ENCODE data around the gene SHISA4.
"Not testable (repeated sequence)": the region's sequence is repeated elsewhere in the genome, so short reads cannot be mapped to it uniquely, and the experiment has no call there.

Gene SHISA4

DNA sequence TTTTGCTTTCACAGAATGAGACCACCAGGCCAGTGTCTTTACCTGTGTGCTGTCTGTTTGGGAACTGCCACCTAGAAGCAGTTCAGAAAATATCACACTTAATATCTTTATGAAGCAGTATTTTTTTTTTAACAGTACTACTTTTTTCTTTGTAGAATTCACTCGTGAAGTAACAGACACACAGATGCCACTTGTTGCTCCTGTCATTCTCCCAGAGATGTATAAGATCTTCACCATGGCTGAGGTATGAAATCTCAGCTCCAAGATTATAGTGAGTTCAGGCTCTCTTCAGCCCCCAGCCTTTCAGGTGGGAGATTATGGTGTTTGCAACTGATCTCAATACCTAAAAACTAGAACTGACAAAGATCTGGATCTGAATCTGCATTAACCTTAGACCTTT is 36.7 kb upstream of the SHISA4 start:
- TF ChIP-seq, protein P1, sequence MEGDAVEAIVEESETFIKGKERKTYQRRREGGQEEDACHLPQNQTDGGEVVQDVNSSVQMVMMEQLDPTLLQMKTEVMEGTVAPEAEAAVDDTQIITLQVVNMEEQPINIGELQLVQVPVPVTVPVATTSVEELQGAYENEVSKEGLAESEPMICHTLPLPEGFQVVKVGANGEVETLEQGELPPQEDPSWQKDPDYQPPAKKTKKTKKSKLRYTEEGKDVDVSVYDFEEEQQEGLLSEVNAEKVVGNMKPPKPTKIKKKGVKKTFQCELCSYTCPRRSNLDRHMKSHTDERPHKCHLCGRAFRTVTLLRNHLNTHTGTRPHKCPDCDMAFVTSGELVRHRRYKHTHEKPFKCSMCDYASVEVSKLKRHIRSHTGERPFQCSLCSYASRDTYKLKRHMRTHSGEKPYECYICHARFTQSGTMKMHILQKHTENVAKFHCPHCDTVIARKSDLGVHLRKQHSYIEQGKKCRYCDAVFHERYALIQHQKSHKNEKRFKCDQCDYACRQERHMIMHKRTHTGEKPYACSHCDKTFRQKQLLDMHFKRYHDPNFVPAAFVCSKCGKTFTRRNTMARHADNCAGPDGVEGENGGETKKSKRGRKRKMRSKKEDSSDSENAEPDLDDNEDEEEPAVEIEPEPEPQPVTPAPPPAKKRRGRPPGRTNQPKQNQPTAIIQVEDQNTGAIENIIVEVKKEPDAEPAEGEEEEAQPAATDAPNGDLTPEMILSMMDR (IDR thresholded peaks at IDR 0.05) = no peak
- Histone ChIP-seq H3K4me1 (peaks cover 0 to 32% (median 11%) of the 10 kb centered on the region in 4 donors), H3K27ac (no peak overlapping the region), H3K4me3 (no peak overlapping the region), H3K27me3 (no peaks in the 10 kb centered on the region), H3K9me3 (no peaks in the 10 kb centered on the region), H3K36me3 (peaks cover 50 to 72% (median 64%) of the 10 kb centered on the region in 3 donors)
- intact Hi-C loops (cut with DNase I; ENCODE audit: low total_unique reads) = no loop called here
- no peak for DNase-seq

DNA sequence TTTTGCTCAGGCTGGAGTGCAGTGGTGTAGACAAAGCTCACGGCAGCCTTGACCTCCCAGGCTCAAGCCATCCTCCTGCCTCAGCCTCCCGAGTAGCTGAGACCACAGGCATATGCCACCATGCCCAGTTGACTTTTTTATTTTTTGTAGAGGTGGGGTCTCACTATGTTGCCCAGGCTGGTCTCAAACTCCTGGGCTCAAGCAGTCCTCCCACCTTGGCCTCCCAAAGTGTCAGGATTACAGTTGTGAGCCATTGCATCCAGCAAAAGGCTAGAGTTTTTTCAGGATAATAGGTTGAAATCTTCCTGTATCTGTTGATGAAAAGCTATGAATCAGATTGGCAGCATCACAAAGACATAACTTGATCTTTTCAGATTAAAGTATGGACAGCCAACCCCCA is 32.0 kb upstream of the SHISA4 start:
- DNase-seq; intact Hi-C loops (cut with DNase I; ENCODE audit: low total_unique reads); H3K9me3 ChIP-seq; H3K4me3 ChIP-seq; H3K4me1 ChIP-seq; H3K27ac ChIP-seq; H3K27me3 ChIP-seq: not testable (repeated sequence)
- peaks cover 81 to 86% (median 82%) of the 10 kb centered on the region in 3 donors for H3K36me3 ChIP-seq

DNA sequence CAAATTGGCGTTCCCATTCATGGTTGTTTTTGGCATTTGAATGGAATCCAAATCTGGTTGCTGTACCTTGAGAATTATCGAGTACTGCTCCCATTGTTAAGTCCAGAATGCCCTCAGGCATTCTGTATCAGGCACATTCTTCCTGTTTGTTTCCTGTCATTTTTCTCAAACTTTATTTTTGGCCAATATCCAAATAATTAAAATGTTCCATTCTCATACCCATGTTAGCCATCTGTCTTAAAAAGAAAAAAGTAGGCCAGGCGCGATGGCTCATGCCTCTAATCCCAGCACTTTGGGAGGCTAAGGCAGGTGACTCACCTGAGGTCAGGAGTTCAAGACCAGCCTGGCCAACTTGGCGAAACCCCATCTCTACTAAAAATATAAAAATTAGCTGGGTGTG is 29.3 kb upstream of the SHISA4 start:
- Histone ChIP-seq H3K4me1 (no peaks in the 10 kb centered on the region), H3K4me3 (no peak overlapping the region), H3K36me3 (peaks cover 63 to 81% (median 63%) of the 10 kb centered on the region in 3 donors), H3K27ac (no peak overlapping the region), H3K9me3 (no peaks in the 10 kb centered on the region), H3K27me3 (no peaks in the 10 kb centered on the region)
- TF ChIP-seq, protein P1 (IDR thresholded peaks at IDR 0.05) = no peak
- intact Hi-C loops (cut with DNase I; ENCODE audit: low total_unique reads) = no loop called here
- DNase-seq = no peak

DNA sequence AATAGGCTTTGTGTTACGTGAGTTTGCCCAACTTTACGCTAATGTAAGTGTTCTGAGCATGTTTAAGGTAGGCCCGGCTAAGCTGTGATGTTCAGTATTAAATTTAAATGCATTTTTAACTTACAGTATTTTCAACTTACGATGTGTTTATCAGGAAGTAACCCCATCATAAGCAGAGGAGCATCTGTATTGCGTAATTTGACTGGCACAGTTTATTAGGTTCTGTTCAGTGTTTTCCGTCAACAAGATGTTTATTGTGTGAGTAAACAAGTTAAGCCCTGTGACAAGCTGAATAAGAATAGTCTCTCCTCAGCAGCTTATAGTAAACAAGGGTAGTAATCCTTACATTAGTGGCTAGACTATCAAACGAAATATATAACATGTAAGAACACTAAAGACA is 27.2 kb upstream of the SHISA4 start:
- DNase-seq = no peak
- no peaks in the 10 kb centered on the region for H3K9me3 ChIP-seq
- no peaks in the 10 kb centered on the region for H3K4me1 ChIP-seq
- intact Hi-C loops (cut with DNase I; ENCODE audit: low total_unique reads) = no loop called here
- H3K4me3 ChIP-seq = no peak overlapping the region
- peaks cover 52 to 79% (median 60%) of the 10 kb centered on the region in 3 donors for H3K36me3 ChIP-seq
- TF ChIP-seq, protein P1 (IDR thresholded peaks at IDR 0.05) = no peak
- H3K27me3 ChIP-seq = no peaks in the 10 kb centered on the region
- no peak overlapping the region for H3K27ac ChIP-seq

DNA sequence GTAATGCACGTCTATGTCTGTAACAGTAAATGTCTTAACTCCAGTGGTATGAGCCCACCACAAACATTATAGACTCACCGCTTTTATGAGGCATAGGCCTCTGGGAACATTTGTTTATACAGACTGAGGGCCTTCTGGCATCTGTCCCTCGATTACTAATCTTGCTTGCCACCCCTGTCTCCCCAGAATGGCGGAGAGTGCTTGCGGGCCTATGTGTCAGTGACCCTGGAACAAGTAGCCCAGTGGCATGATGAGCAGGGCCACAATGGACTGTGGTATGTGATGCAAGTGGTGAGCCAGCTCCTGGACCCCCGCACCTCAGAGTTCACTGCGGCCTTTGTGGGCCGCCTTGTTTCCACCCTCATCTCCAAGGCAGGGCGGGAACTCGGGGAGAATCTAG is 18.3 kb upstream of the SHISA4 start:
- Histone ChIP-seq H3K36me3 (peaks cover 73 to 91% (median 89%) of the 10 kb centered on the region in 3 donors), H3K4me3 (no peak overlapping the region), H3K4me1 (no peaks in the 10 kb centered on the region), H3K27ac (no peak overlapping the region), H3K27me3 (no peaks in the 10 kb centered on the region), H3K9me3 (no peaks in the 10 kb centered on the region)
- no peak for DNase-seq
- TF ChIP-seq, protein P1 (IDR thresholded peaks at IDR 0.05) = no peak
- intact Hi-C loops (cut with DNase I; ENCODE audit: low total_unique reads) = loop anchor here (10.0 kb wide), 1 partner anchor 46 kb away; the partner anchor contains the start of gene IPO9

DNA sequence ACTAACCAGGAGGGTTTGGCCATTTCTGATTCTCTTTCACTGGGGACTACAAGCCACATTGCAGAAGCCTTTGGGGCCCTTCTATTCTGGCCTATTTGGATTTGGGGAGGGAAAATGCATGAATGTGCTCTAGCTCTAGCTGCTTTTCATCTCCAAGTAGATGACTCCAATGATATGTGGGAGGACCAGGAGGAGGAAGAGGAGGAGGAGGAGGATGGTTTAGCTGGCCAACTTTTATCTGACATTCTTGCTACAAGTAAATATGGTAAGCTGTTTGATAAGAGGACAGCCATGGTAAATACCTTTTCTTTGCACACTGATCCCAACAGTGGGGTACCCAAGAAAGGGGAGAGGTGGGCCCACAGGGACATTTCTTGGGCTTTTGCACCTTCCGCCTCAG is 14.0 kb upstream of the SHISA4 start:
- TF ChIP-seq, protein P1 (IDR thresholded peaks at IDR 0.05) = no peak
- H3K36me3 ChIP-seq = peaks cover 32 to 67% (median 59%) of the 10 kb centered on the region in 3 donors
- H3K9me3 ChIP-seq = no peaks in the 10 kb centered on the region
- no peak overlapping the region for H3K27ac ChIP-seq
- intact Hi-C loops (cut with DNase I; ENCODE audit: low total_unique reads) = loop anchor here (10.0 kb wide), 1 partner anchor 50 kb away; the partner anchor contains the start of gene IPO9
- H3K4me1 ChIP-seq = peaks cover 0 to 9% (median 7%) of the 10 kb centered on the region in 4 donors
- H3K4me3 ChIP-seq = no peak overlapping the region
- no peaks in the 10 kb centered on the region for H3K27me3 ChIP-seq
- DNase-seq = no peak
